Liver (tissue), 9 donors: ENCODE results near the gene CYP1B1. TPM values are rescaled to one million over a fixed set of nuclear protein-coding genes. Genes with fewer than 3 reads are reported as not detected.

Experiments
- DNase-seq: peaks from one replicate; pipeline ENCODE4 v3.0.0-alpha.2; 2017; ENCODE audit warnings: low spot score
- H3K27ac ChIP-seq, 2 donors: one replicate each; pipeline ENCODE4 v1.7.0; 2013; ENCODE audit warnings: inconsistent platforms in 2 of 2, low read length in 2 of 2, control low read depth in 1 of 2, low read depth in 1 of 2, mild to moderate bottlenecking in 1 of 2
- H3K27me3 ChIP-seq, 4 donors: one replicate each; pipeline versions ENCODE4 v1.6.1 to v1.7.0; 2013; ENCODE audit warnings: low read length in 3 of 4, inconsistent platforms in 1 of 4, mild to moderate bottlenecking in 1 of 4, moderate library complexity in 1 of 4; ENCODE audit not compliant: control insufficient read depth in 4 of 4, insufficient read depth in 4 of 4
- H3K36me3 ChIP-seq, 4 donors: one replicate each; pipeline versions ENCODE4 v1.6.1 to v1.7.0; 2013; ENCODE audit warnings: low read length in 3 of 4, mild to moderate bottlenecking in 3 of 4, low read depth in 1 of 4, moderate library complexity in 1 of 4; ENCODE audit not compliant: control insufficient read depth in 4 of 4, insufficient read depth in 3 of 4
- H3K4me1 ChIP-seq, 4 donors: one replicate each; pipeline versions ENCODE4 v1.6.1 to v1.7.0; 2013; ENCODE audit warnings: low read length in 3 of 4, mild to moderate bottlenecking in 3 of 4, moderate library complexity in 1 of 4; ENCODE audit not compliant: control insufficient read depth in 4 of 4, insufficient read depth in 4 of 4
- H3K4me3 ChIP-seq, 3 donors: one replicate each; pipeline versions ENCODE4 v1.6.1 to v1.7.0; 2013; ENCODE audit warnings: low read length in 3 of 3, control low read depth in 1 of 3, low read depth in 1 of 3, mild to moderate bottlenecking in 1 of 3
- H3K9ac ChIP-seq, 2 donors: one replicate each; pipeline ENCODE4 v1.7.0; 2013; ENCODE audit warnings: low read length in 2 of 2, mild to moderate bottlenecking in 2 of 2, moderate library complexity in 2 of 2, control low read depth in 1 of 2, low read depth in 1 of 2
- H3K9me3 ChIP-seq, 4 donors: one replicate each; pipeline versions ENCODE4 v1.6.1 to v1.7.0; 2013; ENCODE audit warnings: low read length in 3 of 4; ENCODE audit not compliant: control insufficient read depth in 4 of 4
- ATF3 ChIP-seq: IDR thresholded peaks from 2 replicates; pipeline ENCODE4 v1.6.1; 2016; ENCODE audit warnings: antibody characterized with exemption
- CTCF ChIP-seq: fragments of 150-350 bp; IDR thresholded peaks from 2 replicates; pipeline ENCODE4 v1.5.1; 2017; ENCODE audit warnings: improper control_type of control experiment, low read depth, low read length; ENCODE audit not compliant: missing input control
- EGR1 ChIP-seq, 2 donors: IDR thresholded peaks; 2 replicates each; pipeline ENCODE4 v1.6.1; 2016 to 2018; ENCODE audit warnings: antibody characterized with exemption in 2 of 2, low read depth in 2 of 2
- FOXA1 ChIP-seq: IDR thresholded peaks from 2 replicates; pipeline ENCODE4 v1.6.1; 2016; ENCODE audit warnings: antibody characterized with exemption
- FOXA2 ChIP-seq: IDR thresholded peaks from 2 replicates; pipeline ENCODE4 v1.6.1; 2016; ENCODE audit warnings: antibody characterized with exemption
- GABPA ChIP-seq, 2 donors: IDR thresholded peaks in 1 of 2; conservative IDR thresholded peaks in 1 of 2; 2 replicates each; pipeline ENCODE4 v1.6.1; 2016; ENCODE audit warnings: antibody characterized with exemption in 2 of 2, mild to moderate bottlenecking in 1 of 2, moderate library complexity in 1 of 2
- HNF4A ChIP-seq, 2 donors: conservative IDR thresholded peaks; 2 replicates each; pipeline ENCODE4 v1.6.1; 2016; ENCODE audit warnings: antibody characterized with exemption in 2 of 2, mild to moderate bottlenecking in 2 of 2
- HNF4G ChIP-seq: IDR thresholded peaks from 2 replicates; pipeline ENCODE4 v1.6.1; 2016; ENCODE audit warnings: antibody characterized with exemption
- JUND ChIP-seq, 2 donors: IDR thresholded peaks; 2 replicates each; pipeline ENCODE4 v1.6.1; 2016; ENCODE audit warnings: antibody characterized with exemption in 2 of 2
- MAX ChIP-seq: IDR thresholded peaks from 2 replicates; pipeline ENCODE4 v1.6.1; 2016; ENCODE audit warnings: antibody characterized with exemption
- NR2F2 ChIP-seq: IDR thresholded peaks from 2 replicates; pipeline ENCODE4 v1.6.1; 2016; ENCODE audit warnings: antibody characterized with exemption
- RAD21 ChIP-seq, 2 donors: IDR thresholded peaks; 2 replicates each; pipeline ENCODE4 v1.6.1; 2016; ENCODE audit warnings: antibody characterized with exemption in 2 of 2, mild to moderate bottlenecking in 2 of 2
- REST ChIP-seq: IDR thresholded peaks from 2 replicates; pipeline ENCODE4 v1.6.1; 2016; ENCODE audit warnings: antibody characterized with exemption, mild to moderate bottlenecking
- RXRA ChIP-seq, 2 donors: IDR thresholded peaks; 2 replicates each; pipeline ENCODE4 v1.6.1; 2017 to 2018; ENCODE audit warnings: antibody characterized with exemption in 2 of 2, mild to moderate bottlenecking in 1 of 2
- SP1 ChIP-seq: IDR thresholded peaks from 2 replicates; pipeline ENCODE4 v1.6.1; 2018; ENCODE audit warnings: antibody characterized with exemption, mild to moderate bottlenecking
- TAF1 ChIP-seq: conservative IDR thresholded peaks from 2 replicates; pipeline ENCODE4 v1.6.1; 2016; ENCODE audit warnings: antibody characterized with exemption, mild to moderate bottlenecking
- YY1 ChIP-seq: IDR thresholded peaks from 2 replicates; pipeline ENCODE4 v1.6.1; 2016; ENCODE audit warnings: antibody characterized with exemption, mild to moderate bottlenecking
- ZBTB33 ChIP-seq: IDR thresholded peaks from 2 replicates; pipeline ENCODE4 v1.6.1; 2016; ENCODE audit warnings: antibody characterized with exemption
- WGBS: extraction: QIAGEN DNeasy Blood & Tissue Kit; methylation state at CpG from one replicate; pipeline ENCODE4 v1.1.7; 2013; 5-methylcytosine and 5-hydroxymethylcytosine counted together
- polyA plus RNA-seq, 2 donors: library from polyadenylated mRNA; stranded (reverse) in 1 of 2; unstranded in 1 of 2; fragments of 200-250 nt in 1 of 2; fragments of >200 nt in 1 of 2; fragmentation: Nextera tagmentation in 1 of 2; extraction: Ambion mirVana in 1 of 2; gene quantifications; one replicate each; pipeline versions ENCODE4 v1.2.1 to v1.2.3, GENCODE V29; 2013 to 2015
- total RNA-seq, 2 donors: library from RNA; depleted of rRNA; stranded (reverse); fragments of >200 nt; gene quantifications; one replicate each; pipeline ENCODE4 v1.2.3, GENCODE V29; 2014
- donor health status: healthy.
- donor health status: healthy.
- donor health status: healthy.
- donor health status: healthy.
- donor health status: healthy.

The CYP1B1 gene
- total and polyA plus RNA-seq, 4 donors = 0.84 to 6.8 (median 3.2) TPM

- Histone ChIP-seq H3K27ac (no peak overlapping the region), H3K4me3 (no peak overlapping the region), H3K4me1 (peaks cover 0 to 8% (median 0%) of the 10 kb centered on the region in 4 donors), H3K27me3 (no peaks in the 10 kb centered on the region), H3K36me3 (no peaks in the 10 kb centered on the region), H3K9me3 (no peaks in the 10 kb centered on the region), H3K9ac (no peak overlapping the region)
- WGBS = 96% methylated on average over 5 of the region's 5 CpGs
- no peak for TF ChIP-seq CTCF
- TF ChIP-seq HNF4G = no peak
- TF ChIP-seq ZBTB33 = no peak
- TF ChIP-seq YY1 = no peak
- no peak for TF ChIP-seq NR2F2
- TF ChIP-seq JUND (IDR thresholded peaks at IDR 0.05) = no peak
- DNase-seq = no peak
Observed at GRCh38 chr2:38091760-38092159, 15.8 kb upstream of the CYP1B1 start.

GRCh38 chr2:38090928-38091327 is 15.0 kb upstream of the CYP1B1 start:
- no peaks in the 10 kb centered on the region for H3K9me3 ChIP-seq
- no peaks in the 10 kb centered on the region for H3K36me3 ChIP-seq
- no peak overlapping the region for H3K27ac ChIP-seq
- H3K9ac ChIP-seq = no peak overlapping the region
- H3K4me1 ChIP-seq = peaks cover 0 to 8% (median 0%) of the 10 kb centered on the region in 4 donors
- no peak for DNase-seq
- no peak overlapping the region for H3K4me3 ChIP-seq
- TF ChIP-seq YY1 = no peak
- TF ChIP-seq ZBTB33 = no peak
- TF ChIP-seq JUND (IDR thresholded peaks at IDR 0.05) = no peak
- no peak for TF ChIP-seq FOXA2
- no peak for TF ChIP-seq REST
- no peak for TF ChIP-seq FOXA1
- TF ChIP-seq RXRA (IDR thresholded peaks at IDR 0.05) = no peak
- no peak for TF ChIP-seq ATF3
- TF ChIP-seq HNF4G = no peak
- TF ChIP-seq SP1 = no peak
- TF ChIP-seq RAD21 (IDR thresholded peaks at IDR 0.05) = no peak
- no peak for TF ChIP-seq EGR1 (IDR thresholded peaks at IDR 0.05; ENCODE audit: low read depth in 2 of 2)
- no peak for TF ChIP-seq MAX
- no peak for TF ChIP-seq GABPA (IDR thresholded peaks at IDR 0.05 in 1 of 2, conservative IDR thresholded peaks at IDR 0.05 in 1 of 2)
- TF ChIP-seq CTCF = no peak
- no peak for TF ChIP-seq TAF1
- TF ChIP-seq HNF4A (conservative IDR thresholded peaks at IDR 0.05) = no peak
- no peak for TF ChIP-seq NR2F2
- no peaks in the 10 kb centered on the region for H3K27me3 ChIP-seq
- WGBS = 91% methylated on average over 5 of the region's 5 CpGs
